Brain microvascular endothelial cell (primary cell): Measurements from ENCODE around the gene SLC35F3.

ENCODE experiments used
- DNase-seq: peaks from one replicate; pipeline ENCODE4 v3.0.0-alpha.2; 2020
- H3K27ac ChIP-seq: fragments of 250-450 bp; sonication (Bioruptor Pico); 2 replicates; pipeline ENCODE4 v1.5.1; 2020; ENCODE audit warnings: mild to moderate bottlenecking, moderate library complexity
- H3K27me3 ChIP-seq: fragments of 250-450 bp; sonication (Bioruptor Pico); replicated peaks from 2 replicates; pipeline ENCODE4 v1.5.1; 2020; ENCODE audit warnings: mild to moderate bottlenecking
- H3K36me3 ChIP-seq: fragments of 250-450 bp; sonication (Bioruptor Pico); replicated peaks from 2 replicates; pipeline ENCODE4 v1.5.1; 2020; ENCODE audit warnings: mild to moderate bottlenecking
- H3K4me3 ChIP-seq: 2 replicates; pipeline ENCODE4 v1.5.1; 2011; ENCODE audit warnings: low read depth, mild to moderate bottlenecking, control low read depth, low read length, moderate library complexity
- CTCF ChIP-seq: IDR thresholded peaks from 2 replicates; pipeline ENCODE4 v1.5.1; 2011; ENCODE audit warnings: low read depth, mild to moderate bottlenecking, moderate library complexity, low read length, control low read depth, inconsistent platforms; ENCODE audit errors: missing control alignments
- in situ Hi-C: cut with HindIII; loops from 2 replicates; pipeline ENCODE4 v1.10.0; 2017; ENCODE audit warnings: low sequenced_read_pairs, low pct_ligation_motif_present

The SLC35F3 gene

DNA sequence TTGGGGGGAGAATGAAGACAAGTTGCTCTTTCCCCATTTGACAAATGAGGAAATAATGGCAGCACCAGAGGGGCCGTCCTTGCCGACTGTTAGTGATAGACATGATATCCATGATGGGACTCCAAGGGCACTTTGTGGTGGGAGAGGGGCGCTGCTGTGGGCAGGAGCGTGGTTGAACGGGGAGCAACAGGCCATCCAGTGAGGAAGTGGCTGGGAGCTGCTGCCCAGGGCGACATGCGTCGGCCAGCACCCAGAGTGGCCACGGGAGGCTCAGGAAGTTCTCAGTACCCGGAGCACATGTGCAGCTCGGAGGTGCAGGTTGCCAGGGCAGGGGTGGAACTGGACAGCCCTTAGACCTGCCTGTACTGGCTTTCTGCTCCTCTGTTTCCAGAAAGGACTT lies 71.0 kb downstream of the SLC35F3 start:
- Histone ChIP-seq H3K4me3 (no peak overlapping the region), H3K27ac (no peak overlapping the region), H3K27me3 (no peaks in the 10 kb centered on the region), H3K36me3 (no peaks in the 10 kb centered on the region)
- no peak for DNase-seq
- in situ Hi-C loops, result no loop called here
- no peak for TF ChIP-seq CTCF

- Histone ChIP-seq H3K4me3 (no peak overlapping the region), H3K27ac (no peak overlapping the region), H3K27me3 (no peaks in the 10 kb centered on the region), H3K36me3 (no peaks in the 10 kb centered on the region)
- no peak for DNase-seq
- no peak for TF ChIP-seq CTCF
- in situ Hi-C loops, result no loop called here
Observed at GRCh38 chr1:233981042-233981675, 76.7 kb downstream of the SLC35F3 start.

GRCh38 chr1:233982827-233983518 lies 78.5 kb downstream of the SLC35F3 start:
- DNase-seq, result no peak
- H3K27ac ChIP-seq, result no peak overlapping the region
- in situ Hi-C loops, result no loop called here
- no peaks in the 10 kb centered on the region for H3K36me3 ChIP-seq
- TF ChIP-seq CTCF, result no peak
- no peaks in the 10 kb centered on the region for H3K27me3 ChIP-seq
- H3K4me3 ChIP-seq, result no peak overlapping the region

DNA sequence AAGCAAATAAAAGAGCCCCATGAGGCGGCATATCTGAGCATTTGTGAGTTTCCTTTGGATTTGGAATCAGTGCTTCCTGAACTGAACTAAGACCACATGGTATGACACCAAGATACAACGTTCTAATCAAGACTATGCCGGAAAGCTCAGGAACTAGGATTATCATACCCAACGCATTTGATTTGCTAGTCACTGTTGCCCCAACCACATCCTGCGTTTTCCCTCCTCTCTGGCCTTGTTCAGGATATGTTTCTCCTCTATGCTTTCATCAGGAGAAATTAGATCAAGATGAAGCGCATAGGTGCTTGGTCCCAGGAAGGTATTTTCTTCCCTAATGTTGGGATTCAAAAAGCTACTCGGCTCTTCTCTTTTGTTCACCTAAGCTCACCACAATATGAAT lies 79.3 kb downstream of the SLC35F3 start:
- no peaks in the 10 kb centered on the region for H3K27me3 ChIP-seq
- no peak overlapping the region for H3K27ac ChIP-seq
- in situ Hi-C loops, result no loop called here
- no peak for TF ChIP-seq CTCF
- DNase-seq, result no peak
- H3K36me3 ChIP-seq, result no peaks in the 10 kb centered on the region
- no peak overlapping the region for H3K4me3 ChIP-seq

GRCh38 chr1:233988963-233989696 lies 84.7 kb downstream of the SLC35F3 start:
- in situ Hi-C loops, result no loop called here
- TF ChIP-seq CTCF, result no peak
- no peak overlapping the region for H3K27ac ChIP-seq
- no peaks in the 10 kb centered on the region for H3K36me3 ChIP-seq
- no peaks in the 10 kb centered on the region for H3K27me3 ChIP-seq
- H3K4me3 ChIP-seq, result no peak overlapping the region
- DNase-seq, result no peak
